Activated T-cell treated with anti-CD3 and anti-CD28 coated beads for 4 hours (primary cell): Measurements from ENCODE around the gene TMED6.

Experiments used
- DNase-seq: peaks from one replicate; pipeline ENCODE4 v3.0.0-alpha.2; 2020

The TMED6 gene

DNA sequence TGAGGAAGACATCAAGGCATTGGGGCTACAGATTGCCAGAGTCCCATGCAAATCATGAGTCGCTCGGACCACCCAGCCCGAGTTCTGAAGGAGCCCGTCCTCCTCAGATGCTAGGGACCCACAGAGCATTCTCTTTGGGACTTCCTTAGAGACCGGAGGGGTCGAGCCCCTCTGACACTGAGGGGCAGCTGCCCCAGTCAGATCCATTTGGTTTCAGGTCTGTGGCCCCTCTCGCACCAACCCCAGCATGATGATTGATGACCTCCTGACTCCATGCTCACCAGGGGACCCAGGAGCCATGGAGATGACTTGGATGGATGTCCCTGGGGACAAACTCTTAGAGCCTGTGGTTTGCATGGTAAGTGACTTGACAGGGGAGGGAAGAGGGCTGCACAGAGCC is 29.2 kb downstream of the TMED6 start:
- no peak for DNase-seq

DNA sequence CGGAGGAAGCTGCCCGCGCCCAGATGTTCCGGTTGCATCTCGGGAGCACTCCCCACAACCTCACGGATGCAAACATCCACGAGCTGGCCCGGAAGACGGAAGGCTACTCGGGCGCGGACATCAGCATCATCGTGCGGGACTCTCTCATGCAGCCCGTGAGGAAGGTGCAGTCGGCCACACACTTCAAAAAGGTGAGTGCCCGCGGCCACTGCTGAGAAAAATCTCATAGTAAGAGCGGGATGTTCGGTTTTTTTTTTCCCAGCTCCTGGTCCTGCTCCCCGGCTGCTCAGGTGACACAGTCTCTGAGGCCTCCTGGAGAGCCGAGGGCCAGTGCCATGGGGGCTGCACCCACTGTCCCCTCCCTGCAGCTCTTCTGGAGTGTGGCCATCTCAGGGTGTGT is 30.5 kb downstream of the TMED6 start:
- no peak for DNase-seq

DNA sequence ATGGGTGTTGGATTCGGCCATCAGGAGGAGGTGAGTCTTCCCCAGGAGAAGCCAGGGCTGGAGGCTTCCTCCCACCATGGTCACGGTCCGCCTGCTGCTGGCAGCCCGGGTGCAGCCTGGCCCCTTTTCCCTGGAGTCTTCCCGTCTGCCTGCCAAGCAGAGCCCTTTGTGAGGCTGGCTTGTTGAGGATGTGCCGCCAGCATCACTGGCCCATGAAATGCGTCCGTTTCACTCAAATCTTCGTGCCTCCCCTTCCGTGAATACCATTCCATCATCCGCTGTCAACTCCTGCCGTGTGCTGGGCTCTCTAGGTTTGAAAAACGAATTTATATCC is 30.9 kb downstream of the TMED6 start:
- DNase-seq: no peak

DNA sequence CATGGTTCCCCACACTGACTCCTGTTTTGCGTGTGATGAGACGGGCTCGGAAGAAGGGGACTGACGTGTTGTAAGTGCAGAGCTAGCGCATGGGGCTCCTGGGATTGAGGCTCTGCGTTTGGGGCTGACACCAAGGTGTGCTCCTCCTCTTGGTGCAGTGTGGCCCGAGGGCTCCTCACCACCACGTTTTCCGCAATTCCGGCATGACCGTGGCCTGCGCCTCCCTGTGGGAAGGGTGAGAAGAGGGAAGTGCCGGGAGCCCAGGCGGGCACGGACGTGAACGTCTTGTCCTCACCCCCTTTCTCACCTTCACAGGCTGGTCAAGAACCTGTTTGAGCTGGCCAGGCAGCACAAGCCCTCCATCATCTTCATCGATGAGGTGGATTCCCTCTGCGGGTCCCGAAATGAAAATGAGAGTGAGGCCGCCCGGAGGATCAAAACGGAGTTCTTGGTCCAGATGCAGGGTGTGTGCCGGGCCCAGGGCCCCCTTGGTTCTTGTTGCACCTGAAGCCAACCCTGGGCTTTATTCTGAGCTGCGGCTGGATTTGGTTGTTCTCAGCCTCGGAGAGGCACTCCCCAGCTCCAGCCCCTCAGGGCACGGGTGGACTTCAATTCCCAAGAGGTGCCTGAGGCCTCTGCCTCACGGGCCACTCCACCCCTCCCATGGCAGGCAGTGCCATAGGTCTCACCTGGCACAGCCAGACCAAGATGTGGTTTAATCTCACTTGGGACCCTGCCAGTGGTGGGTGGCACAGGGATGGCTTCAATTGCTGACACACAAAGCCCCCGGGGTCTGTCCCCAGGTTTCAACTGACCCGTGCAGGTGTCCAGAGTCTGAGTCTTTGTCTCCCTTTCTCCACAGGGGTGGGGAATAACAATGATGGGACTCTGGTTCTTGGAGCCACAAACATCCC is 31.5 kb downstream of the TMED6 start:
- DNase-seq: no peak

DNA sequence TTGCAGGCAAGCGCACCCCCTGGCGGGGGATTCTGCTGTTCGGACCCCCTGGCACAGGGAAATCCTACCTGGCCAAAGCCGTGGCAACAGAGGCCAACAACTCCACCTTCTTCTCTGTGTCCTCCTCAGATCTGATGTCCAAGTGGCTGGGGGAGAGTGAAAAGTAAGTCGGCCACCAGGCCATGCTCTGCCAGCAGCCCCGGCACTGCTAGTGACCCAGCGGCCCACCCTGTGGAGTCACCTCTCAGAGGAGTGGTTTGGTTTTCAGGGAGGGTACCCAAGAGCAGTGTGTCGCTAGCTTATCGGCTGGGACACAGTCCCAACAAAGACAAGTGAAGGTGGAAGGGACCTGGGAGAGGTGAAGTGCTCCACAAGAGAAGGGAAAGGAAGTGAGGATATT is 32.2 kb downstream of the TMED6 start:
- DNase-seq: no peak

DNA sequence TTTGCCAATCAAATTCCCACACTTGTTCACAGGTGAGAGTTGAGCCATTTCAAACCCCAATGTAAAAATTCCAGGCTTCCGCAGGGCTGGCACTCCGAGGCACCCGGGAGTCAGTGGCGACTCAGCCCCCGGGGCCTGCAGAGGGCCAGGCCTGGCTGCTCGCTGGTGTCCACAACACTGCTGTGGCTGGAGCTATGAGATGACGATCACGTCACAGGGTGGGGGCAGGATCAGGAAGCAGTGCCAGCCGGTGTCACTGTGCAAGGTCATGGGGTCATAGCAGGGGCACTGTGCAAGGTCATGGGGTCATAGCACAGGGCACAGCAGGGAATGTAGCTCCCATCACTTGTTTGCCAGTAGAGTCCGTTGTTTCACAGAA is 32.7 kb downstream of the TMED6 start:
- no peak for DNase-seq

DNA sequence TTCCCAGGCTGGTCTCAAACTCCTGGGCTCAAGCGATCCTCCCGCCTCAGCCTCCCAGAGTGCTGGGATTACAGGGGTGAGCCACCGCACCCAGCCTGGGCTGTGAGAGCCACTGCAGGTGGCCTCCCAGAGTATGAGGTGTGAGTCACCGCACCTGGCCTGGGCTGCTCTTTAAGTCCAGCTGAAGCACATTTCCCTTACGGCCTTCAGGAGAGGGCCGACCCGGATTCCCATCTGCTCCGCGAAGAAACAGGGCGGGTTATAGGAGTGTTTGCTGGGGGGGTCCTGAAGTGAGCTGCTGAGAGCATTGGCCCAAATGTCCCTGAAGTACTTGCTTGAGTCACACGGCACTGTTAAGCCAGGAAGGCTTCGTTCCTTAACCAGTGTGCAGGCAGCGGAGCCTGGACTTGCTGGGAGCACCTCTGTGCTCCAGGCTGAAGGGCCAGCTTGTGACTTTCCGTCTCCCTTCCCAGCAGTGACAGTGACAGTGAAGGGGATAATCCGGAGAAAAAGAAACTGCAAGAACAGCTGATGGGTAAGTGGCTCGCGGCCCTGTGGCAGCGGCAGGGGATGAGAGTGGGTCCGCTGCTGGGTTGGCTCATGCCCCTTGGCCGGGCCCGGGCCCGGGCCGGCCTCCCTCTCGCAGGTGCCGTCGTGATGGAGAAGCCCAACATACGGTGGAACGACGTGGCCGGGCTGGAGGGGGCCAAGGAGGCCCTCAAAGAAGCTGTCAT is 33.2 kb downstream of the TMED6 start:
- DNase-seq: no peak

DNA sequence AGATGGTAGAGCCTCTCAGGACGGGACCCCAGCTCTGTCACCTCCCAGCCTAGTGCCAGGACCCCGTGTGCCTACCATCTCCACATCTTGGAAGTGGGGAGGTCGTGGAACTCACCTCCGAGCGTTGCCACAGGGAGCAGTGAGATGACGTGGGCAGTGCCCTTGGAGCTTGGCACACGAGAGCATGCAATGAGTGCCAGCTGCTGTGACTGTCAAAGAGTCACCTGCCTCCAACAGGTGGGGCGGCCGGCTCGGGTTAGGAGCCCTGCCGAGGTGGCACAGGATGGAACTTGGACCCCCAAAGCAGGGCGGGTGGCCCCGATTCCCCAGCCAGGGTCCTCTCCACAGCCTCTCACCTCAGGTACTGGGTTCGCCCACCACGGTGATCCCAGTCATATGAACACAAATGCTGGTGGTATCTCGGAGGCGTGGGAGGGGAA is 35.0 kb downstream of the TMED6 start:
- no peak for DNase-seq

DNA sequence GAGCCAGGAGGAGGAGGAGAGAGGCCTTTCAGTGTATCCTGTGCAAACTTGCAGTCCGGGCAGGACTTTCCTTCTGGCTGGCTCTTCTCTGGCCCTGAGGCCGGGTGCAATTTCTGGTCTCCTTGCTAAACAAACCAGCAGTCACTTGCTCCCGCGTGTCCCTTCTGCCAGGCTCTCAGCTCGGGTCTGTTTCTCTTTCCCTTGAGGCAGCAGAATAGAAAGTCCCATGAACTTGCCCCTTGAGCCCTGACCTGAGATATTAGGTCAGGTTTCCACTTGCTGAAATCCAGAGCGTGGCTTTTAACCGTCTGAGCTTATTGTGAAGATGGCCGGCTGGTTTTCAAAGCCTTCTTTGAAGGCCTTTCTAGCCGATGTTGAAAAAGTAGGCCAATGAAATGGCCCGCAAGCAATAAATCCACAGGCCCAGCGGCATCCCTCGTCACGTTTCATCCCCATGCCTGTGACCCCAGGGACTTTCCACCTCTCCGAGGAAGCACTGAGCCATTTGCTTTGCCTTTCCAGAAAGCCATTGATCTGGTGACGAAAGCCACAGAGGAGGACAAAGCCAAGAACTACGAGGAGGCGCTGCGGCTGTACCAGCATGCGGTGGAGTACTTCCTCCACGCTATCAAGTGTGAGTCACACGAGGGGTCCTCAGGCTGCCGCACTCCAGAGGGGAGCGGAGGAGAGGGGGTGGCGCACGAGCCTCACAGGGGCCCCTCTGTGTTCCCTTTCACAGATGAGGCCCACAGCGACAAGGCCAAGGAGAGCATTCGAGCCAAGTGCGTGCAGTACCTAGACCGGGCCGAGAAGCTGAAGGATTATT is 35.9 kb downstream of the TMED6 start:
- no peak for DNase-seq

DNA sequence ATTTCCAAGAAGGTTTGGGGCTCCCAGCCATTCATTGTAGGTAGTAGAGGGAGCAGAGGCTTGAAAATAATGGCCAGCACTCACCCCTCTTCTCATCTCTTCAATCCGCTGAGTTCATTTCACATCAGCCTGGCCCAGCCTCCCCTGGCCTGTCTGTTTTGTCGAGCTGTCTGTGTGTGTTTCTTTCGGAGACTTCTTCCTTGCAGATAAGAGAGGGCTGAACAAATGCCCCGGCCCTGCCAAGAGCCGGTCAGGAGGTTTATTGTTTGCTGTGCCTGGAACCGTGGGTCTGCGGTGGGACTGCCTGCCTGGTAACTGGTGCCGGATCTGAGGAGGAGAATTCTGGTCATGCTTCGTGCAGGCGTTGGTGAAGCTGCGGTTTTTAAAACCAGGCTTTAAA is 37.1 kb downstream of the TMED6 start:
- no peak for DNase-seq

DNA sequence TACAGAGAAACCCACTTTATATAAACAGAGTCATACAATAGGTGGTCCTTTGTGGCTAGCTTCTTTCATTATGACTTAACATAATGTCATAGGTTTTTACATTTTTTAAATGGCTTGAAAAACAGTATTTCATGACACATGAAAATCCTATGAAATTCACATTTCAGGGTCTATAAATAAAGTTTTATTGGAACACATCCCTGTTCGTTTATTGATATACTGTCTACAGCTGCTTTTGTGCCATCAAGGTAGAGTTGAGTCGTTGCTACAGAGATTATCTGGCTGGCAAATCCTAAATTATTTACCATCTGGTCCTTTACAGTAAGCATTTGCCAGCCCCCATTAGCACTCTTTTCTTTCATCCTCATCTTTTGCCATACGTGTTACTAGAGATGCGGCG is 38.1 kb downstream of the TMED6 start:
- no peak for DNase-seq

DNA sequence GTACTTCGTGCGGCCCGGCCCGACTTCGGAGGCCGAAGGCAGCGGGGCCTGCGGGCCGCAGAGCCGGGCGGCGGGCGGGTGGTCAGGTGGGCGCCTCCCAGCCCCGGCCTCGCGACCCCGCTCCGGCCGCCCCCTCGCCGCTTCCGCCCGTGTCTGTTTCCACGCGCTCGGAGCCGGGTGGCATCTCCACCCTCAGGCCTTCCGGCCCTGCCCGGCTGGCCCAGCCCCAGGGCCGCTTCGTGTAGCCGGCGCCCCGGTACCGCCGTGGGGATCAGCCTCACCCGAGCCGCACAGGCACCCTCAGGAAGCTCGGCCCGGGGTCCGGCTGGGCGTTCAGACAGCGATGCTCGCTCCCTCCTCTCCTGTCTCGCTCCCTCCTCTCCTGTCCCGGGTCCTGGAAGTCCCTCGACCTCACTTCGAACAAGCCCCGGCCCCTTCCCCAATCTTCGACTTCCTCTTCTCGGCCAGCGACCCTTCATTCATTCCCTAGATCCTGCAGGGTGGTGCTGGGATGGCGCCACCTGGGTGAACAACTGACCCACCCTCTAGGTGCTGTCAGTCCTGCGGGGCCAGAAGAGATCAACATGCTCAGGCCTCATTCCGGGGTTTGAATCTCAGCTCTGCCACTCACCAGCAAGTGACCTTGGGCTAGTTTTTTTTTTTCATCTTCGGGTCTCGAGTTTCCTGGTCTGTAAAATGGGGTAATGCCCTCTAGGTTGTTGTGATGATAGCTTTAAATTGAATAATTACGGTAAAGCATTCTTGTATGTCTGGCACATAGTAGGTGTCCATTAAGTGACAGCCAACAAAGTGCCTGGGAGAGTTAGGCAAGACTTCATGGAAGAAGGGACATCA is 39.8 kb downstream of the TMED6 start:
- peak; percentile 17 for DNase-seq

DNA sequence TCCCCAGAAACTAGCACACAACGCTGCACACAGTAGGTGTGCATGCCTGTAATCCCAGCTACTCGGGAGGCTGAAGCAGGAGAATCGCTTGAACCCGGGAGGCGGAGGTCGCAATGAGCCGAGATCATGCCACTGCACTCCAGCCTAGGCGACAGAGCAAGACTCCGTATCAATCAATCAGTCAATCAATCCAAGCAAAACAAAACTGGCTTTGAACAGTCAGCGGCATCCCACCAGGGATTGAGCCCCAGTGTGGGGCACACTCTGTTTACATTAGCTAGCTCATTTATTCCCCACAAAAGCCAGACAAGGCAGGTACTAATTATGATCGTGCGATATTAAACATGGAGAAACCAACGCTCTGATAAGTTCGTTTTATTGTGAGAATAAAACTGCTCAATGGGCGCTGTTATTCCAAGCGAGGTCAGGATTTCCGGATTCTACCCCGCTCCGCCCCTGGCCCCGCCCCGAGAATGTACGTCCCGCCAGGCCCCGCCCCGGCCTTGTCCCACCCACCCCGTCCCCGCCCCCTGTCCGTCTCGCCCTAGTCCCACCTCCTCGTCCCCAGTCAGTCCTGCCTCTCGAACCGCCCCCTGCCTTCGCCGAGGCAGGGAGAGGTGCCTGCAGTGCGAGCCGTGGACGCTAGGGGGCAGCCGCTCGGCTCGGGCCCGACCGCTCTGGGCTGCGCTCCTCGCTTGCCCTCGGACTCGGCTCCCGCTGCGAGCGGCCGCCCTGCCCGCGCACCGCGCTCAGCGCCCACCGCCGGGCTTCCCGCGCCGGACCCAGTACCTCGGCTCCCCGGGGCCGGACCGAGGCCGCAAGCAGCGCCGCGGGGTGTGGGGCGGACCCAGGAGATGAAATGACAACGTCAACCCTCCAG is 40.7 kb downstream of the TMED6 start, which contains the start of gene VPS4A:
Gene VPS4A, plus strand, starts transcription at position 698 of the 880 bp plus-strand sequence. Its CDS starts 162 bp downstream, at position 860.
- DNase-seq: peak; percentile 96

DNA sequence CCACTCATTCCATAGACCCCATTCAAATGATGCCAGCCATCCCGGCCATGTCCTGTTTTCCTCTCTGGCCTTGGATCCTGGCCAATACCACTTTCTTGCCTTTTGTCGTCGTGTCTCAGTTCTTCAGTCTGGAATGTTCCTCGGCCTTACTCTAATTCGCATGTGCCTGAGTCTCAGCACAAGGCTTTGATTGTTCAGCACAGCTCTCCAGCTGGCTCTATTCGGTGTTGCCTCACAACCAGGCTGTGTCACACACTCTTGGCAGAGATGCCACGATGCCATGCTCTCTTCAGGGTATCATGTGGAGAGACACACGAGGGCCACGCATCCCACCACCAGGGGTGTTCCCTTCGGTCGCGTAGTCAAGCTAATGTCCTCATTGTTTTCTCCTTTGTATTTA is 42.3 kb downstream of the TMED6 start:
- DNase-seq: no peak

DNA sequence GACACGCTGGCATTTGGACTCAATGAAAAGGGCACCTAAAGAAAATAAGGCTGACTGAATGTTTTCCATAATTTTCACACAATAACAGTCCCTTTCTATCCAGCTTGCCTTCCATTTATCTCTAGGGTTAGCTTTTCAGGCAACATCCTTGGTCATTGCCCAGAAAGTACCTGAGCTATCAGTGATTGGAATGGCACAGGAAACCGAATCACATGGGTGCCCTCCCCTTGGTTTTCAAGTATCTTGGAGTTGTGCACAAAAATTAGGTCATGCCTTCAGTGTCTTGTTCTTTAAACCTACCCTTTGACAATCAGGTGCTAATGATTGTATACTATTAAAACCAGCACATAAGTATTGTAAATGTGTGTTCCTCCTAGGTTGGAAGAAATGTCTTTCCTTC is 43.7 kb downstream of the TMED6 start:
- no peak for DNase-seq

DNA sequence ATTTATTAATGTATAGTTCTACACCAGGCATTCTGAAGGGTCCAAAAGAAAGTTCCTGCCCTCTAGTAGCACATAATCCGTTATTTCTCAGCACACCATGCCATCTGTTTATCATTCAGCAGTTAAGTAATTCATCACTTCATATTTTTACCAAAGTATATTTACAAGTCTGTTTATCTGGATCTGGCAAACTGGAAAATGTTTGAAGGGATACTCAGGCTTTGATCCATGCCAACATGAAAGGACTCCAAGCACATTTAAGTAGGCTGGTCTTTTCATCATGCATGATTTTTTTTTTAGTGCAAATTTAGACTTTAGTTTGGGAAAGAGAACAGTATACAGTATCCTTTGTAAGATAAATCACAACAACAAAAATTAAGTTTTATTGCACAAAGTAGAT is 44.5 kb downstream of the TMED6 start:
- DNase-seq: no peak

DNA sequence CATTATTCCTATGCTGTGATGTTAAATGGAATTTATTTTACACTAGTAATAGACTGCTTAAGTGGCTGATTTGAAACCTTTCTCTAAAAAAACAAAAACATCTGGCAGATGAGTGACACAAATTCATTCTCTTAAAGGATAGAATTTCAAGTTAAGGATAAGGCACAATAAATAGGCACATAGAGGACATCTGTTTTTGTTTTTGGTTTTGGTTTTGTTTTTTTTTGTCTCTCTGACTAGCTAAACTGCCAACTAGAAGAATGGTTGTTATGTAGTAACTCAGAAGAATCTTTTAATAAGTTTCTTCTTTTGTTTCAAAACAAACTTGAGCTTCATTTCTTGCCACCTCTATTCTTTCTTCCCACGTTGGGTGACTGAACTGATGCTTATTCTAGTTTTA is 45.6 kb downstream of the TMED6 start:
- DNase-seq: no peak

DNA sequence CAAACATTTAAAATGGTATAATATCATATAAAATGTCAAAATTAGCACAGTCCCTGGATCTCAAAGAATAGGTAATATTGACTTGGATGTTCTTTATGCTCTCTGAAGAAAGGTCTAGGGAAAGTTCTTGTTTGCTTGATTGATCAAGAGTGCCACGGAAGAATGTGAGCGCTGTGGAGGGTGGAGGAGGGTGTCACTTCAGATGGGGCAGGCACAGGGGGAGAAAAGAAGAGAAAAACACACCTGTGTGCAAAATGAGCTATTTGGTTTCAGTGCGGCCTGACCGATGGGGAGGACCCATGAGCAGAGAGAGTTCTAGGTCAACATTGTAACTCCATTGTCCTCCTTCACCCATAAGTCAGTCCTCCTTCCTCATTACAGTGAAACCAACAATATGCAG is 49.3 kb downstream of the TMED6 start:
- DNase-seq: no peak

DNA sequence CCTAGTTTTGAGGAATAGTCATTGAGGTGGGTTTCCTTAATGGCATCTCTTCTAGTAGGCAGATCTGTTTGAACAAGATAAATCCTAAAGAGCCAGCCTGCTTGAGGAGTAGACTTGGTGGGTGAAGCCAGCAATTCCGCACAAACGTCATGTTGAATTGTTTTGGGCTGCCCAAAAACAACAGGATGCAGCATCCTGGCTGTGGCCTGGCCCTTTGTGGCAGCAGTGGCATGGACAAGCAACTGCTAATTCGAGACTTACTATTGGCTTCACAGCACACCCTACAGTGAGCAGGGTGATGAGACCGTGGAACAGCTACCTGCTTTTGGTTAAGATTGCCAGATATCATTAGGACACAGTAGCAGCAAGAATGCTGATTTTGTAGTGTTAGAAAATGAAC is 49.7 kb downstream of the TMED6 start:
- no peak for DNase-seq

DNA sequence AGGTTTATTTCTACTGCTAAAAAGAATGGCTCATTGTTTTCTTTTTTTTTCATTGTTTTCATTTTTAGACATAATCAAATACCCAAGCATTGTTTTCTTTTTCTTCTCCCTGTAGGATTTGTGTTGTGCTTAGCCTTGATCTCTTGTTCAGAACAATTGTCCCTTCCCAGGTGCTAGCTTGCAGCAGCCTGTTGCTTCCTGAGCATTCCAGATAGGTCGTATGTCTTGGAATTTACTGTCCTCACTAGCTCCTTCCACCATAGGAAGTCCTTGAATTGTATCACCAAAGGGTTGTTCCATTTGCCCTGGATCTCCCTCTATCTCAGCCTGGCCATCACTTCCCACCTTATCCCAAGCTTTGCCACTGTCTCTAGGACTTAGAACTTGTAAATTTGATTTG is 50.4 kb downstream of the TMED6 start:
- no peak for DNase-seq

DNA sequence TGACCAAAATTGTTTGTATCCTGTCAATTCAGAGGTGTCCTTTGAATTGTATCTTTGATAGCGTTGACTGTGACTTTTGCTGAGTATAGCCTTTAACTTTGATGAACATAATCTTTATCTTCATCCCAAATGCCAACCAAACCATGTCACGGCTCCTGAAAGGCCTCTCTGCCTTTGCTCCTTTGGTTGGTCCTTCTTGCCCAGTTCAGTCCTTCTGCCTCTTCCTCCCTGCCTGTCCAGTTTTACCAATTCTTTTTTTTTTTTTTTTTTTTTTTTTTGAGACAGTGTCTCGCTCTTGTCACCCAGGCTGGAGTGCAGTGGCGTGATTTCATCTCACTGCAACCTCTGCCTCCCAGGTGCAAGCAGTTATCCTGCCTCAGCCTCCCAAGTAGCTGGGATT is 53.3 kb downstream of the TMED6 start:
- no peak for DNase-seq
